GM18909 (cell line): ENCODE results near the gene DYRK1A.

Experiments used
- ATAC-seq: cut with Tn5 transposase; IDR thresholded peaks from one replicate; pipeline ENCODE4 v1.9.1; 2021; ENCODE audit warnings: mild to moderate bottlenecking; ENCODE audit not compliant: unreplicated experiment, poor library complexity

DYRK1A gene

DNA sequence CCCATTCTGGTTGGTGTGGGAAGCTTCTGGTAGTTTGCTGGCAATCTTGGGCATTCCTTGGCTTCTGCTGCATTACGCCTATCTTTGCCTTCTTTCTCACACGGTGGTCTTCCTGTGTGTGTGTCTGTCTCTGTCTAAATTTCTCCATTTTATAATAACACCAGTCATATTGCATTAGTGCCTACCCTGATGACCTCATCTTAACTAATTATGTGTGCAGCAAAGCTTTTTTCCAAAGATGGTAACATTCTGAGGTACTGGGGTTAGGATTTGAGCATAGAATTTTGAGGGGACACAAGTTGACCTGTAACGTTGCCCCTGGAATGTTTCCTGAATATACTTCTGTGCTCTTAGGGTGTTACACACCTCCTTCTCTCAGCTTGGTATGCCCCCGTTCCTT lies 77.1 kb downstream of the DYRK1A start:
- no peak for ATAC-seq

DNA sequence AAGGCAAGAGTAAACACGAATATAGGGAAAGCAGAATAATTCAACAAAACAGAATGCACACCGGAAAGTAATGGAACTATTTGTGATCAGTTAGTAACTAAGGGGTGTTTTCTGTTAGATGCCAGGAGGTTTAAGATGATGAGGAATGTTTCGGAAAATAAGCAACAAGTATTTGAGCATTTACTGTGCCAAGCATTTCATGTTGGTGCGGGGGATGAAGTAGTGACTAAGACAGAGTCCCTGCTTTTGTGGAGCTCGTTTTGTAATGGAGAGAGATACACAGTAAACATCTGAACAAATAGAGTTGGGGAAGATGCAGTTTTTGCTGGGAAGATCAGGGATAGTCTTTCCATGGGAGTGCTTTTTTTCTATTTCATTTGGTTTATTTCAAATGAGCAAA lies 78.7 kb downstream of the DYRK1A start:
- ATAC-seq, result no peak

GRCh38 chr21:37446552-37446951 lies 80.0 kb downstream of the DYRK1A start:
- no peak for ATAC-seq

DNA sequence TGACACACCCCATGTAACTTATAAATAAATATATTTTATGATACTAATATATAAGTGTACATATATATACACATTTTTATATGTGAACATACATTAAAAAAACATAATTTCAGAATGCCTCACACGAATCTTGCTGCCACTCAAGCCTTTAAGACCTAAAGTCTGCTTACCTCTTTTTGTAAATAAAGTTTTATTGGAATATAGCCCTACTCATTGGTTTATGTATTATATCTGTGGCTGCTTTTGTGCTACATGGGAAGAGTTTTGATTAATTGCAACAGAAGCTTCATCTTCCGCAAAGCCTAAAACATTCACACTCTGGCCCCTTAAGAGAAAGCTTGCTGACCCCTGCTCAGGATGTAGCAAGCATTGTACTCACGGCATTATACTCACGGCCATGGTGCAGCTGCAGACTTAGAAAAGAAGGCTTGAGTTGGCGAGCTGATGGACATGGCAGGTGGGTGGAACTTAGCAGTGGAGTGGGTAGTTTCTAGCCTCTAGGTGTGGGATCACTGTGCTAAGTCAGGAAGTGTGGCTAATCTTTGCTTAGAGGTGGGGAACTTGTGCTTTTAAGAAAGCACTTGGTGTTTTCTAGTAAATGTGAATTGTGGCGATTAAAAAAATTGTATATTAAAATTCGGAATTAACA lies 80.8 kb downstream of the DYRK1A start:
- no peak for ATAC-seq

- ATAC-seq, result no peak
Observed at GRCh38 chr21:37449302-37449937, 82.8 kb downstream of the DYRK1A start.

- ATAC-seq, result no peak
Observed at GRCh38 chr21:37450445-37450941, 83.9 kb downstream of the DYRK1A start.

DNA sequence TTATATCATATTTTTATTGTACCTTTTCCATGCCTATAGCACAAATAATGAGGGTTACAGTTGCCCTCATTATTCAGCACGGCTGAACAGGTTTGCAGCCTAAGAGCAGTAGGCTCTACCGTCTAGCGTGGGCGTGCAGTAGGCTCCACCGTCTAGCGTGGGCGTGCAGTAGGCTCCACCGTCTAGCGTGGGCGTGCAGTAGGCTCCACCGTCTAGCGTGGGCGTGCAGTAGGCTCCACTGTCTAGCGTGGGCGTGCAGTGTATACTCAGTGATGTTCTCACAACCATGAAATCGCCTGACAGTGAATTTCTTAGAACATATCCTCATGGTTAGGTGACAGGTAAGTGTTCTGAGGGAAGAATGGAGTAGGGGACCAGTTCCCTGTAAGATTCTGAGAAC lies 84.9 kb downstream of the DYRK1A start:
- no peak for ATAC-seq

- ATAC-seq, result no peak
Observed at GRCh38 chr21:37452227-37452626, 85.7 kb downstream of the DYRK1A start.

- no peak for ATAC-seq
Observed at GRCh38 chr21:37453350-37453749, 86.8 kb downstream of the DYRK1A start.

GRCh38 chr21:37454869-37455503 lies 88.4 kb downstream of the DYRK1A start:
- ATAC-seq, result no peak

- ATAC-seq, result no peak
Observed at GRCh38 chr21:37455504-37455911, 88.9 kb downstream of the DYRK1A start.

DNA sequence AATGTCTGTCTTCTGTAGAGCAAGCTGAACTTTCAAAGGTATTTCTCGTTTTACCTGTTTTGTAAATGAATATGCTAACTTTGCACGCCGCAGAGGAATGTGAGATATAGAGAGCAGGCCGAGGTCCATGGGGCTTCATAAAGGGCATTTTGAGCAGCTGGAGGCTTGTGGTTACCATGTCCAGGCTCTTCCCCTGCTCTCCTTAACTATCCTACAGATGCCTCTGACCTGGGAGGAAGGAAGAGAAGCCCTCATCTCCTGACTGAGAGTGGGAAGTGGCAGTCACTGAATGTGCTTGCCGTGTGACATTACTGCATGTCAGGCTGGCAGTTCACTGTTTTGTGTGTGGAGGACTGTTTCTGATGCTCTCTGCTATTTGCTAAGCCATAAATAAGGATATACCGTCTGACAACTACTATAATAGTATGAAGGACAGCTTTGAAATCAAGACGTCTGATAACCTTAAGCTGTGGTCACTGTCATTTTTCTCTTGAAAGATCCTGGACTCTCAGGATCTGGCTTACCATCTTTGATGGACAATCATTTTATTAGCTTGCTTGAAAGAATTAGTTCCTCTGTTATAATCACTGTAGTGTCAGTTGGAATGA lies 92.2 kb downstream of the DYRK1A start:
- ATAC-seq, result no peak

GRCh38 chr21:37459575-37459974 lies 93.0 kb downstream of the DYRK1A start:
- ATAC-seq, result no peak

- no peak for ATAC-seq
Observed at GRCh38 chr21:37460196-37460595, 93.6 kb downstream of the DYRK1A start.

- no peak for ATAC-seq
Observed at GRCh38 chr21:37461479-37461878, 94.9 kb downstream of the DYRK1A start.

DNA sequence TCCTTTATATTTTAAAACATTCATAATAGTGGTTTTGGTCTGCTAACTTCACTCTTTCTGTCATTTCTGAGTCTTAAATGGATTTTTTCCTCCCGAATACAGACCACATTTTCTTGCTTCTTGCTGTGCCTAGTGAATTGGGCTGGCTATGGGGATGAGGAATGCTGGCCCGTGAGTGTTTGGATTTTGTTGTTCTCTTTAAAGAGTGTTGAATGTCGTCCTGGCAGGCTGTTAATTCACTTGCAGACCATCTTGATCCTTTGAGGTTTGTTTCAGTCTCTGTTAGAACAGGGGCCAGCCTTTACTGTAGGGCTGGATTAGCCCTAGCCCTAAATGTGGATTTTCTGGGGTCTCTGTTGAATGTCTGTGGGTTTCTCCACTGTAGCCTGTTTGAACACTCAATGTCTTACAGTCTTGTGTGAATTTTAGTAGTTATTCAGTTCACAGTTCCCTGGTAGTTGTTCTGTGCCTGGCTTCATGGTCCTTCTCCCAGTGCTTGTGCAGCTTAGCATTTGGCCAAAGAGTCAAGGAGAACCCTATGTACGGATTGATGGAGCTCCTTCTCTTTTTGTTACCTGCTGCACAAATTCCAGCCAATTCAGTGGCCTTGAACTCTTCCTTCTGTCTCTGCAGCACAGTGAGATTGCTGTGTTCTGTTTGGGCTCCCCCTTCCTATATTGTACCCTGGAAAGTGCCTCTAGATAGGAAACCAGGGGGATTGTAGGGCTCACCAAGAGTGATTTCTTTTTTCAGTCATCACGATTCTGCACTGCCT lies 95.7 kb downstream of the DYRK1A start:
- ATAC-seq, result no peak

- ATAC-seq, result no peak
Observed at GRCh38 chr21:37463083-37463801, 96.7 kb downstream of the DYRK1A start.

- ATAC-seq, result no peak
Observed at GRCh38 chr21:37467082-37467481, 100.5 kb downstream of the DYRK1A start.

DNA sequence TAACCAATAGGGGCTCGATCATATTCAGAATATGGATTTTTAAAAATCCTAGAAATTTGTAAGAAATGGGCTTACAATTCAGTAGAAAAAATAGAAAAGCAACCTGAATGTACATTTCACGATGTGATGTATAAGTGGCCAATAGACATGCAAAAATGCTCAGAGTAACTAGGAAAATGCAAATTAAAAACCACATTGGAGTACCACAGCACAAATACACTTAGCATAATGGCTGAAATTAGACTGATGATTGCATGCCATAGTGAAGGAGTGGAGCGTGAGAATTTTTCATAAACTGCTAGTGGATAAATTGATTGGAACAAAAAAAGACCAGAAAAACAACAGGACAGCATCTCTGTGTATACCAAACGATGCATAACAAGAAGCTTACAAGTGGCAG lies 102.3 kb downstream of the DYRK1A start:
- ATAC-seq, result no peak

- ATAC-seq, result no peak
Observed at GRCh38 chr21:37469441-37469840, 102.9 kb downstream of the DYRK1A start.
